ENCODE measurements around the gene AFAP1L1. TPM values are rescaled to one million over a fixed set of nuclear protein-coding genes. Genes with fewer than 3 reads are reported as not detected.

AFAP1L1 gene
- total RNA-seq, 1 donor from 2014 or later: 24.7 TPM

- no peaks in the 10 kb centered on the region for H3K36me3 ChIP-seq
- no peak overlapping the region for H3K27ac ChIP-seq
- H3K4me3 ChIP-seq: no peak overlapping the region
- no peaks in the 10 kb centered on the region for H3K27me3 ChIP-seq
- TF ChIP-seq, protein P1, sequence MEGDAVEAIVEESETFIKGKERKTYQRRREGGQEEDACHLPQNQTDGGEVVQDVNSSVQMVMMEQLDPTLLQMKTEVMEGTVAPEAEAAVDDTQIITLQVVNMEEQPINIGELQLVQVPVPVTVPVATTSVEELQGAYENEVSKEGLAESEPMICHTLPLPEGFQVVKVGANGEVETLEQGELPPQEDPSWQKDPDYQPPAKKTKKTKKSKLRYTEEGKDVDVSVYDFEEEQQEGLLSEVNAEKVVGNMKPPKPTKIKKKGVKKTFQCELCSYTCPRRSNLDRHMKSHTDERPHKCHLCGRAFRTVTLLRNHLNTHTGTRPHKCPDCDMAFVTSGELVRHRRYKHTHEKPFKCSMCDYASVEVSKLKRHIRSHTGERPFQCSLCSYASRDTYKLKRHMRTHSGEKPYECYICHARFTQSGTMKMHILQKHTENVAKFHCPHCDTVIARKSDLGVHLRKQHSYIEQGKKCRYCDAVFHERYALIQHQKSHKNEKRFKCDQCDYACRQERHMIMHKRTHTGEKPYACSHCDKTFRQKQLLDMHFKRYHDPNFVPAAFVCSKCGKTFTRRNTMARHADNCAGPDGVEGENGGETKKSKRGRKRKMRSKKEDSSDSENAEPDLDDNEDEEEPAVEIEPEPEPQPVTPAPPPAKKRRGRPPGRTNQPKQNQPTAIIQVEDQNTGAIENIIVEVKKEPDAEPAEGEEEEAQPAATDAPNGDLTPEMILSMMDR (IDR thresholded peaks at IDR 0.05): no peak
- H3K9me3 ChIP-seq: no peaks in the 10 kb centered on the region
- no peak for DNase-seq (ENCODE audit: low spot score in 2 of 2)
- H3K4me1 ChIP-seq: no peaks in the 10 kb centered on the region
- intact Hi-C loops (cut with DNase I): no loop called here
Measured at GRCh38 chr5:149280802-149281201, 9.1 kb downstream of the AFAP1L1 start.

DNA sequence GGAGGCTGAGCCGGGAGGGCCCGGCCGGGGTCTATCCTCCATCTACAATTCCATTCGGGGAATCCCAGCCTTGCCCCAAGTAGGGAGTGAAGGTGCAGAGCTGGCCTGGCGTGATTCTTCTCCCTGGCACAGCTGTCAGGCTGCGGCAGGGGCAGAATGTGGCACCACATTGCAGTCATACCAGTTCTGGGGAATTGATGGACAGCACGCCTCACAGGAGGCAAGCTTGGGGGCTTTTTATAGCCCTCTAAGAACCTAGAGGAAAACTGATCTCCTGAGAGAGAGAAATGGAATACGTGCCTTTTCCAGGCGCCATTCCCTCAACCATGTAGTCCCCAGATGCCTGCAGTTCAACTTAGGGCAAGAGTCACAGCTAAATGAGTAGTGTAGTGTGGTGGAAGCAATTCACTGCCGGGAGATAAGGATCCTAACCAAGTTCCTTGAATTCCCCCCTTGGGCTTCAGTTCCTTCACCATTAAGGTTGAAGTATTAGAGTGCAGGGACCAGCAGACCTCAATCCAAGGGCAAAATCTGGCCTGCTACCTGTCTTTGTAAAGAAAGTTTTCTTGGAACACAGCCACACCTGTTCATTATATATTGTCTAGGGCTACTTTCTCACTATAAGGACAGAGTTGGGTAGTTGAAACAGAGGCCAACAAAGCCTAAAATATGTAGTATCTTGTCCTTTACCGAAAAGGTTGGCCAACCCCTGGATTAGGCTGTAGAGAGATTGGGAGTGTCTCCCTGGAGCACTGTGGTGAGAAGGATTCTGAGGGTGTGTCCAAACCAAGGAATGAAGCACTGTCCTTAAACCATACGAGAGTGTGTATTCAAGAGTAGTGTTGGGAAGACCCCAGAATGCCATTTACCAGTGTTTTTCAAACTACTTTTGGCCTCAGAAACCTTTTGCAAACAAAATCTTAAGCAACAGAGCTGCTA is 10.6 kb downstream of the AFAP1L1 start:
- Histone ChIP-seq H3K4me3 (no peak overlapping the region), H3K27me3 (no peaks in the 10 kb centered on the region), H3K9me3 (no peaks in the 10 kb centered on the region), H3K4me1 (no peaks in the 10 kb centered on the region), H3K36me3 (no peaks in the 10 kb centered on the region), H3K27ac (no peak overlapping the region)
- intact Hi-C loops (cut with DNase I): no loop called here
- DNase-seq (ENCODE audit: low spot score in 2 of 2): no peak
- TF ChIP-seq, protein P1 (IDR thresholded peaks at IDR 0.05): no peak

- H3K27ac ChIP-seq: no peak overlapping the region
- no peaks in the 10 kb centered on the region for H3K4me1 ChIP-seq
- no peaks in the 10 kb centered on the region for H3K9me3 ChIP-seq
- no peak overlapping the region for H3K4me3 ChIP-seq
- no peak for DNase-seq (ENCODE audit: low spot score in 2 of 2)
- intact Hi-C loops (cut with DNase I): no loop called here
- H3K27me3 ChIP-seq: no peaks in the 10 kb centered on the region
- no peaks in the 10 kb centered on the region for H3K36me3 ChIP-seq
- TF ChIP-seq, protein P1 (IDR thresholded peaks at IDR 0.05): no peak
Measured at GRCh38 chr5:149282966-149283332, 11.3 kb downstream of the AFAP1L1 start.

- no peaks in the 10 kb centered on the region for H3K9me3 ChIP-seq
- no peak overlapping the region for H3K27ac ChIP-seq
- intact Hi-C loops (cut with DNase I): no loop called here
- no peaks in the 10 kb centered on the region for H3K4me1 ChIP-seq
- H3K27me3 ChIP-seq: no peaks in the 10 kb centered on the region
- H3K4me3 ChIP-seq: no peak overlapping the region
- DNase-seq (ENCODE audit: low spot score in 2 of 2): no peak
- H3K36me3 ChIP-seq: no peaks in the 10 kb centered on the region
- TF ChIP-seq, protein P1 (IDR thresholded peaks at IDR 0.05): no peak
Measured at GRCh38 chr5:149283626-149284480, 12.2 kb downstream of the AFAP1L1 start.

DNA sequence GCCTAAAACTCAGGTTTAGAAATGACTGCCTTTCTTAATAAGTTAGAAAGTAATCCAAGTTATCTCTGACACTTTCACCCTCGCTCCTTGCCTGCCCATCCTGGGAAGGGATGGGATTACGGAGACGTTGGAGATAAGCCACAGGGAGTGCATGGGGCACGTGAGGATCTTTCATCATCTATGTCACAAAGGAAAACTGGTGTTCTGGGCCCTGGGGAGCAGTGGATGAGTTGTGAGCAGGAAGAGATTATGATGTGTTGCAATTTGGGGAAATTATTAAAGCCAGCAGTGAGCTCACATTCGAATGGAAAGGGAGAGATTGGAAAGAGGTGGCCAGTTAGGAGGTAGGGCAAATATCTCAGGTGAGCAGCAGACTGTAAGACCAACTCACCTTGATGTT is 12.8 kb downstream of the AFAP1L1 start:
- H3K27ac ChIP-seq: no peak overlapping the region
- no peak overlapping the region for H3K4me3 ChIP-seq
- no peak for DNase-seq (ENCODE audit: low spot score in 2 of 2)
- no peaks in the 10 kb centered on the region for H3K4me1 ChIP-seq
- H3K27me3 ChIP-seq: no peaks in the 10 kb centered on the region
- no peaks in the 10 kb centered on the region for H3K9me3 ChIP-seq
- intact Hi-C loops (cut with DNase I): no loop called here
- TF ChIP-seq, protein P1 (IDR thresholded peaks at IDR 0.05): no peak
- H3K36me3 ChIP-seq: no peaks in the 10 kb centered on the region
